Stomach (tissue), 9 donors: ENCODE measurements around the gene FAM89B. TPM values are rescaled to one million over a fixed set of nuclear protein-coding genes. Genes with fewer than 3 reads are reported as not detected.

Experiments used
- DNase-seq, 2 donors: peaks; one replicate each; pipeline versions ENCODE4 v3.0.0 to v3.0.0-alpha.2; 2013 to 2019
- H3K27ac ChIP-seq, 5 donors: fragments of 200-600 bp in 4 of 5; sonication (generic) in 4 of 5; one replicate each; pipeline ENCODE4 v1.5.1; 2013 to 2019; ENCODE audit warnings: mild to moderate bottlenecking in 1 of 5, moderate library complexity in 1 of 5
- H3K27me3 ChIP-seq, 3 donors: fragments of 200-600 bp; sonication (generic); one replicate each; pipeline ENCODE4 v1.5.1; 2017 to 2019; ENCODE audit warnings: mixed run types in 1 of 3
- H3K36me3 ChIP-seq, 4 donors: fragments of 200-600 bp; sonication (generic); 1 replicate in 3 of 4; 2 replicates in 1 of 4; pipeline ENCODE4 v1.5.1; 2016 to 2019
- H3K4me1 ChIP-seq, 4 donors: fragments of 200-600 bp; sonication (generic); one replicate each; pipeline ENCODE4 v1.5.1; 2016 to 2019
- H3K4me3 ChIP-seq, 4 donors: fragments of 200-600 bp; sonication (generic) in 3 of 4; one replicate each; pipeline ENCODE4 v1.5.1; 2016 to 2019; ENCODE audit warnings: mild to moderate bottlenecking in 1 of 4
- H3K9me3 ChIP-seq, 4 donors: fragments of 200-600 bp; sonication (generic); one replicate each; pipeline ENCODE4 v1.5.1; 2016 to 2019
- EP300 ChIP-seq: sonication (generic); formaldehyde crosslinking; IDR thresholded peaks from one replicate; pipeline ENCODE4 v1.6.1; 2017; ENCODE audit warnings: antibody characterized with exemption
- POLR2A ChIP-seq, 4 donors: fragments of 450-650 bp; IDR thresholded peaks; one replicate each; pipeline ENCODE4 v1.6.1; 2016; ENCODE audit warnings: antibody characterized with exemption in 4 of 4, control low read depth in 2 of 4, mild to moderate bottlenecking in 1 of 4, moderate library complexity in 1 of 4
- POLR2AphosphoS5 ChIP-seq, 3 donors: sonication (generic); formaldehyde crosslinking; IDR thresholded peaks; one replicate each; pipeline ENCODE4 v1.6.1; 2016; ENCODE audit warnings: antibody characterized with exemption in 3 of 3
- WGBS, 5 donors: extraction: QIAGEN DNeasy Blood & Tissue Kit in 3 of 5; methylation state at CpG; one replicate each; pipeline versions ENCODE4 v1.1.5 to v1.1.7; 2013 to 2018; 5-methylcytosine and 5-hydroxymethylcytosine counted together
- intact Hi-C: fragments of 100-400 bp; cut with DNase I; formaldehyde crosslinking; loops from one replicate; pipeline ENCODE4 v1.15.1; 2023; ENCODE audit warnings: low total_unique reads
- polyA plus RNA-seq, 3 donors: library from polyadenylated mRNA; stranded (reverse); fragments of 200-250 nt; gene quantifications; one replicate each; pipeline ENCODE4 v1.2.3, GENCODE V29; 2013
- total RNA-seq, 5 donors: library from RNA; depleted of rRNA; stranded (reverse); fragments of >200 nt; gene quantifications; one replicate each; pipeline versions ENCODE4 v1.1.0 to v1.2.3, GENCODE V29; 2014 to 2016
- TF ChIP-seq, protein P1 (sequence below), 7 experiments: fragments of 450-650 bp in 4 of 7; fragments of 200-600 bp in 3 of 7; sonication (generic) in 3 of 7; IDR thresholded peaks; one replicate each; pipeline ENCODE4 v1.5.1; 2016 to 2019; ENCODE audit warnings: antibody characterized with exemption in 7 of 7, control low read depth in 2 of 7, mild to moderate bottlenecking in 1 of 7
- donor health status: healthy with polysubstance abuse.
- donor health status: Bipolar disorder and iron deficiency.
- donor health status: healthy.

Gene FAM89B
- total and polyA plus RNA-seq, 8 donors: 3.9 to 68.2 (median 56.8) TPM

GRCh38 chr11:65540290-65541092 lies 31.8 kb upstream of the FAM89B start:
- Histone ChIP-seq H3K27ac (peak overlapping the region; percentile 84 to 94 (median 89)), H3K4me3 (peak overlapping the region; percentile 52 to 72 (median 57)), H3K36me3 (peaks cover 15 to 61% (median 46%) of the 10 kb centered on the region in 4 donors), H3K27me3 (no peaks in the 10 kb centered on the region), H3K4me1 (peaks cover 25 to 36% (median 29%) of the 10 kb centered on the region in 4 donors), H3K9me3 (no peaks in the 10 kb centered on the region)
- 0 to 1% (median 0%) methylated on average over 38 to 78 of the region's 78 CpGs for WGBS, 5 donors
- intact Hi-C loops: no loop called here
- no peak for TF ChIP-seq EP300
- TF ChIP-seq POLR2A (IDR thresholded peaks at IDR 0.05): no peak
- TF ChIP-seq, protein P1, sequence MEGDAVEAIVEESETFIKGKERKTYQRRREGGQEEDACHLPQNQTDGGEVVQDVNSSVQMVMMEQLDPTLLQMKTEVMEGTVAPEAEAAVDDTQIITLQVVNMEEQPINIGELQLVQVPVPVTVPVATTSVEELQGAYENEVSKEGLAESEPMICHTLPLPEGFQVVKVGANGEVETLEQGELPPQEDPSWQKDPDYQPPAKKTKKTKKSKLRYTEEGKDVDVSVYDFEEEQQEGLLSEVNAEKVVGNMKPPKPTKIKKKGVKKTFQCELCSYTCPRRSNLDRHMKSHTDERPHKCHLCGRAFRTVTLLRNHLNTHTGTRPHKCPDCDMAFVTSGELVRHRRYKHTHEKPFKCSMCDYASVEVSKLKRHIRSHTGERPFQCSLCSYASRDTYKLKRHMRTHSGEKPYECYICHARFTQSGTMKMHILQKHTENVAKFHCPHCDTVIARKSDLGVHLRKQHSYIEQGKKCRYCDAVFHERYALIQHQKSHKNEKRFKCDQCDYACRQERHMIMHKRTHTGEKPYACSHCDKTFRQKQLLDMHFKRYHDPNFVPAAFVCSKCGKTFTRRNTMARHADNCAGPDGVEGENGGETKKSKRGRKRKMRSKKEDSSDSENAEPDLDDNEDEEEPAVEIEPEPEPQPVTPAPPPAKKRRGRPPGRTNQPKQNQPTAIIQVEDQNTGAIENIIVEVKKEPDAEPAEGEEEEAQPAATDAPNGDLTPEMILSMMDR (IDR thresholded peaks at IDR 0.05): peak in 5 of 7 experiments; percentile 71 to 96 (median 84)
- TF ChIP-seq POLR2AphosphoS5 (IDR thresholded peaks at IDR 0.05): peak; percentile 40 to 52 (median 52)
- DNase-seq: peak; percentile 95 to 97

DNA sequence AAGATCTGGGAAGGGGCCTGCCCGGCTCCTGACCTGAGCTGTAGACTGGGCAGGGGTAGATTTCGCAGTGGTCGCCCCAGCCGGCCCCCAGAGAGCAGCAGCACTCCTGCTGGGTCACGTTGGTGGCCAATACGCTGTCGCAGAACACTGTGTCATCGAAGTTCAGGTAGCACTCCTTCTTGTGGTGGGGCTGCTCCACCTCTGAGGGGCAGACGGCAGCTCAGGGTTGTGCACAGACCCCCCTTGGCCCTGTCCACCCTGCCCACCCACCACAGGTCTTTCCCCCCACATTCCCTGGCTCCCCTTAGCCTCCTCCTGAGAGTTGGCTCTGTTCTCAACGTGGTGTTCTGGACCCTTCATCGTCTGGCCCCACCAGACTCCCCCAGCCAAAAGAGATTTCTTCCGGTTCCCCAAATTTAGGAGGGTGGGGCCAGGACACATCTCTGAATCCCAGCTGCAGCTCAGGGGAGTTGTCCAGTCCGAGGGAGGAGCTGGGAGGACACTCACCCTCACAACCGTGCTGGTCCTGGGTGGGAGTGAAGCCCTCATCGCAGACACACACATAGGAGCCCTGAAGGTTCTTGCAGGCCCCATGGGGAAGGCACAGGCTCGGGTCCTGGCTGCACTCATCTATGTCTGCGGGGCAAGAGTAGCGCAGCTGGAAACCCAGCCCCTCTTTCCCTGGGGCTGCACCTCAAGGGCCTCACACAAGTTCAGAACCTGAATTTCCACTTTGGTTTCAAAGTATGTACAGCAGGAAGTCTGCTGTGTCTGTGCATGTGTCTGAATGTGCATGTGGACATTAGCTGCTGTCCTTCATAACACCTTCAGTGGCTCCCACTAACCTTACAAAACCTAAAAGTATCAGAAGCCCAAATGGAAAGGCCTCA lies 31.0 kb upstream of the FAM89B start:
- peak overlapping the region; percentile 52 to 72 (median 57) for H3K4me3 ChIP-seq
- H3K4me1 ChIP-seq: peaks cover 26 to 44% (median 38%) of the 10 kb centered on the region in 4 donors
- H3K27ac ChIP-seq: peak overlapping the region; percentile 84 to 94 (median 89)
- peak in 1 of 2 donors; percentile 86 for DNase-seq
- peaks cover 15 to 55% (median 41%) of the 10 kb centered on the region in 4 donors for H3K36me3 ChIP-seq
- intact Hi-C loops: no loop called here
- no peaks in the 10 kb centered on the region for H3K9me3 ChIP-seq
- no peak for TF ChIP-seq POLR2AphosphoS5 (IDR thresholded peaks at IDR 0.05)
- TF ChIP-seq POLR2A (IDR thresholded peaks at IDR 0.05): no peak
- no peak for TF ChIP-seq EP300
- TF ChIP-seq, protein P1 (IDR thresholded peaks at IDR 0.05): no peak
- H3K27me3 ChIP-seq: no peaks in the 10 kb centered on the region
- WGBS, 5 donors: 27 to 36% (median 28%) methylated on average over 18 of the region's 18 CpGs

- no peak for TF ChIP-seq POLR2A (IDR thresholded peaks at IDR 0.05)
- TF ChIP-seq POLR2AphosphoS5 (IDR thresholded peaks at IDR 0.05): no peak
- TF ChIP-seq, protein P1 (IDR thresholded peaks at IDR 0.05): no peak
- TF ChIP-seq EP300: no peak
- H3K36me3 ChIP-seq: peaks cover 15 to 49% (median 34%) of the 10 kb centered on the region in 4 donors
- intact Hi-C loops: no loop called here
These were observed 29.5 kb upstream of the FAM89B start for GRCh38 chr11:65542738-65543390.

GRCh38 chr11:65545853-65546216 lies 26.5 kb upstream of the FAM89B start:
- 31 to 65% (median 46%) methylated on average over 4 of the region's 4 CpGs for WGBS, 5 donors
- intact Hi-C loops: no loop called here
- Histone ChIP-seq H3K4me1 (peaks cover 18 to 40% (median 38%) of the 10 kb centered on the region in 4 donors), H3K27ac (peak overlapping the region; percentile 77 to 85 (median 81)), H3K9me3 (no peaks in the 10 kb centered on the region), H3K4me3 (peak overlapping the region; percentile 32 to 61 (median 42)), H3K27me3 (no peaks in the 10 kb centered on the region), H3K36me3 (peaks cover 0 to 61% (median 29%) of the 10 kb centered on the region in 4 donors)
- no peak for DNase-seq
- TF ChIP-seq EP300: no peak
- TF ChIP-seq POLR2A (IDR thresholded peaks at IDR 0.05): no peak
- no peak for TF ChIP-seq POLR2AphosphoS5 (IDR thresholded peaks at IDR 0.05)
- TF ChIP-seq, protein P1 (IDR thresholded peaks at IDR 0.05): no peak

More at GRCh38 chr11:65542738-65543390, 29.5 kb upstream of the FAM89B start:
- Histone ChIP-seq H3K4me3 (no peak overlapping the region), H3K27me3 (no peaks in the 10 kb centered on the region), H3K27ac (peak overlapping the region in 1 of 5 donors; percentile 26), H3K4me1 (peaks cover 32 to 58% (median 51%) of the 10 kb centered on the region in 4 donors), H3K9me3 (no peaks in the 10 kb centered on the region)
- 86 to 95% (median 93%) methylated on average over 3 of the region's 3 CpGs for WGBS, 5 donors
- DNase-seq: no peak
